ENCODE data around the gene PCSK7.

DNA sequence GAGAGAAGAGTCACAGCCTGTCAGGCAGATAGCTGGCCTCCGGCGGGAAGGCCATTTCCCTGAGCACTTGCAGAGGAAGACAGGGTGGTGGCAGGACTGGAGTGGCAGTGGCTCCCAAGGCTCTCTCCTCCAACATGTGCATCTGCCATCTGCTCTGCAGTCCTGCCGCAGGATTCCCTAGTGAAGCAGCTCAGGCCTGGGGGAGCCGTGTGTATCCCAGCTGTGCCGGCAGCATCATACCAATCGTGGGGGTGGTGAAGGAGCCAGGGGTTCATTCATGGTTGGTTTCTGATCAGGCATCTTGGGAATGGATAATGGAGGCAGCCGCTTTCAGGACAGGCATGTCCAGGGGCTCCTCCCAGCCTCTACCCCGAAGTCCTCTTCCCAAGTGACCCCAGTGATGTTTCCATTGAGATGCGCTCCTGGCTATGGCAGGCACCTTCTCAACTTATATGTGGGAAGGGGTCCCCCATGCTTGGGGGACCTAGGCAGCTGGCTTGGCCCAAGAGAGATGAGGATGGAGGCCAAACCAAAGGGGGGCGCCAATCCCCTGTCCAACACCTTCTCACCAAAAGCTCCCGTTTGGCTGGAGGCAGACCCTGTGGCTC is 26.6 kb downstream of the PCSK7 start:
- TF ChIP-seq, protein P1, sequence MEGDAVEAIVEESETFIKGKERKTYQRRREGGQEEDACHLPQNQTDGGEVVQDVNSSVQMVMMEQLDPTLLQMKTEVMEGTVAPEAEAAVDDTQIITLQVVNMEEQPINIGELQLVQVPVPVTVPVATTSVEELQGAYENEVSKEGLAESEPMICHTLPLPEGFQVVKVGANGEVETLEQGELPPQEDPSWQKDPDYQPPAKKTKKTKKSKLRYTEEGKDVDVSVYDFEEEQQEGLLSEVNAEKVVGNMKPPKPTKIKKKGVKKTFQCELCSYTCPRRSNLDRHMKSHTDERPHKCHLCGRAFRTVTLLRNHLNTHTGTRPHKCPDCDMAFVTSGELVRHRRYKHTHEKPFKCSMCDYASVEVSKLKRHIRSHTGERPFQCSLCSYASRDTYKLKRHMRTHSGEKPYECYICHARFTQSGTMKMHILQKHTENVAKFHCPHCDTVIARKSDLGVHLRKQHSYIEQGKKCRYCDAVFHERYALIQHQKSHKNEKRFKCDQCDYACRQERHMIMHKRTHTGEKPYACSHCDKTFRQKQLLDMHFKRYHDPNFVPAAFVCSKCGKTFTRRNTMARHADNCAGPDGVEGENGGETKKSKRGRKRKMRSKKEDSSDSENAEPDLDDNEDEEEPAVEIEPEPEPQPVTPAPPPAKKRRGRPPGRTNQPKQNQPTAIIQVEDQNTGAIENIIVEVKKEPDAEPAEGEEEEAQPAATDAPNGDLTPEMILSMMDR (conservative IDR thresholded peaks at IDR 0.05; ENCODE audit: low read depth, low read length), result no peak
- TF ChIP-seq EZH2 (IDR thresholded peaks at IDR 0.05; ENCODE audit: low read length, unreplicated experiment), result no peak
